ENCODE measurements around the gene C1orf159.
A peak's percentile ranks its signal among the peaks of the same experiment; 100 is the strongest.

Gene C1orf159

DNA sequence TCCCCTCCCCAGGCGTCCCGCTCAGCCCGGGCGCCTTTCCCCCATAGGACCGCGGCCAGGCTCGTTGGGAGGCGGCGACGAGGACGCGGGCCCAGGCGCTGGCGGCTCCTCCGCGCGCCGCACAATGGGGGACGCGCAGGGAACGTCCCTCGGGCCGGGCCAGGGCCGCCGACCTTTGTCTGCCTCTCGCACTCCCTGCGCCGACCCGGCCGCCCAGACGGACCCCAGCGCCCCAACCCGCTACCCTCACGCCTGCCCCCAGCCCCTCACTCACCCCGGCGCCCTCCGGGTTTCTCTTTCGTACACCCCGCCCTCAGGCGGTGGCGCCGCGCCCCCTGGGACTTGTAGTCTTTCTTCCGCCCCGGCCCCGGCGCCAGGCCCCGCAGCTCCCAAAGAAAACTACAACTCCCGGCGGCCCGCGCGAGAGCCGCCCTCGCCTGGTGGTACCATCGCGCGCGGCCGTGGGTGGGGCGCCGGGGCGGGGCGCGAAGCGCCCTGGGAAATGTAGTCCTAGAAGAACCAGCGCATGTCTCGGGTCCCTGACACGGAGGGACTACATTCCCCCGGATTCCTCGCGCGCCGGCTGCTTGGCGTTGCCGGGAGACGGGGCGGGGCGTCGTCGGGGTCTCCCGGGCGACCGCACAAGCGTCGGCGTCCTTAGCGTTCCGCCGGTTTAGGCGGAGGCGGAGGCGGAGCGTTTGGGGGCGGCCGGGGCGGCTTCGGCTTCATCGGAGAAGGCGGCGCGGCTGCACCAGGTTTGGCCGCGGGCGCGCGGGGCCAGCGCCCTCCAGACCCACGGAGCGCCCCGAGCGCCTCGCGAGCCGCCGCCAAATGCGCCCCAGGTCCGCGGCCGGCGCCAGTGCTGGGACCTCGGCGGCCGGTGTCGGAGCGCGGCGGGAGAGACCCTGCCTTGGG is at the start of gene C1orf159 (continued):
- TF ChIP-seq, protein P1, sequence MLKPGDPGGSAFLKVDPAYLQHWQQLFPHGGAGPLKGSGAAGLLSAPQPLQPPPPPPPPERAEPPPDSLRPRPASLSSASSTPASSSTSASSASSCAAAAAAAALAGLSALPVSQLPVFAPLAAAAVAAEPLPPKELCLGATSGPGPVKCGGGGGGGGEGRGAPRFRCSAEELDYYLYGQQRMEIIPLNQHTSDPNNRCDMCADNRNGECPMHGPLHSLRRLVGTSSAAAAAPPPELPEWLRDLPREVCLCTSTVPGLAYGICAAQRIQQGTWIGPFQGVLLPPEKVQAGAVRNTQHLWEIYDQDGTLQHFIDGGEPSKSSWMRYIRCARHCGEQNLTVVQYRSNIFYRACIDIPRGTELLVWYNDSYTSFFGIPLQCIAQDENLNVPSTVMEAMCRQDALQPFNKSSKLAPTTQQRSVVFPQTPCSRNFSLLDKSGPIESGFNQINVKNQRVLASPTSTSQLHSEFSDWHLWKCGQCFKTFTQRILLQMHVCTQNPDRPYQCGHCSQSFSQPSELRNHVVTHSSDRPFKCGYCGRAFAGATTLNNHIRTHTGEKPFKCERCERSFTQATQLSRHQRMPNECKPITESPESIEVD (tag by site-specific recombination; IDR thresholded peaks at IDR 0.05): no peak
- no peak for TF ChIP-seq ZNF701 (tag by site-specific recombination; IDR thresholded peaks at IDR 0.05)
- TF ChIP-seq ZBTB10 (tag by site-specific recombination; IDR thresholded peaks at IDR 0.05): peak; percentile 93
- no peak for TF ChIP-seq HOXC10 (CRISPR knock-in tag; IDR thresholded peaks at IDR 0.05)
- TF ChIP-seq ZNF274 (IDR thresholded peaks at IDR 0.05; ENCODE audit: low read length): no peak
- no peak for TF ChIP-seq ZNF274 (tag by site-specific recombination; IDR thresholded peaks at IDR 0.05; ENCODE audit: borderline replicate concordance)
- no peak for TF ChIP-seq ZNF510 (tag by site-specific recombination; IDR thresholded peaks at IDR 0.05; ENCODE audit: insufficient replicate concordance)
- no peak for TF ChIP-seq ZNF2 (tag by site-specific recombination; IDR thresholded peaks at IDR 0.05)
- TF ChIP-seq GLIS2 (tag by site-specific recombination; IDR thresholded peaks at IDR 0.05): peak; percentile 90
- no peak for TF ChIP-seq ZNF596 (tag by site-specific recombination; IDR thresholded peaks at IDR 0.05)
- TF ChIP-seq RBAK (tag by site-specific recombination; IDR thresholded peaks at IDR 0.05): no peak
- no peak for TF ChIP-seq ZSCAN5A (tag by site-specific recombination; IDR thresholded peaks at IDR 0.05)
- TF ChIP-seq ZNF426 (tag by site-specific recombination; IDR thresholded peaks at IDR 0.05): no peak
- TF ChIP-seq, protein P2, sequence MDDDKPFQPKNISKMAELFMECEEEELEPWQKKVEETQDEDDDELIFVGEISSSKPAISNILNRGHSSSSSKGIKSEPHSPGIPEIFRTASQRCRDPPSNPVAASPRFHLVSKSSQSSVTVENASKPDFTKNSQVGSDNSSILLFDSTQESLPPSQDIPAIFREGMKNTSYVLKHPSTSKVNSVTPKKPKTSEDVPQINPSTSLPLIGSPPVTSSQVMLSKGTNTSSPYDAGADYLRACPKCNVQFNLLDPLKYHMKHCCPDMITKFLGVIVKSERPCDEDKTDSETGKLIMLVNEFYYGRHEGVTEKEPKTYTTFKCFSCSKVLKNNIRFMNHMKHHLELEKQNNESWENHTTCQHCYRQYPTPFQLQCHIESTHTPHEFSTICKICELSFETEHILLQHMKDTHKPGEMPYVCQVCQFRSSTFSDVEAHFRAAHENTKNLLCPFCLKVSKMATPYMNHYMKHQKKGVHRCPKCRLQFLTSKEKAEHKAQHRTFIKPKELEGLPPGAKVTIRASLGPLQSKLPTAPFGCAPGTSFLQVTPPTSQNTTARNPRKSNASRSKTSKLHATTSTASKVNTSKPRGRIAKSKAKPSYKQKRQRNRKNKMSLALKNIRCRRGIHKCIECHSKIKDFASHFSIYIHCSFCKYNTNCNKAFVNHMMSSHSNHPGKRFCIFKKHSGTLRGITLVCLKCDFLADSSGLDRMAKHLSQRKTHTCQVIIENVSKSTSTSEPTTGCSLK (tag by site-specific recombination; IDR thresholded peaks at IDR 0.05): no peak
- peak; percentile 99 for TF ChIP-seq ZNF76 (tag by site-specific recombination; IDR thresholded peaks at IDR 0.05; ENCODE audit: borderline replicate concordance, low read depth)
- TF ChIP-seq, protein P3, sequence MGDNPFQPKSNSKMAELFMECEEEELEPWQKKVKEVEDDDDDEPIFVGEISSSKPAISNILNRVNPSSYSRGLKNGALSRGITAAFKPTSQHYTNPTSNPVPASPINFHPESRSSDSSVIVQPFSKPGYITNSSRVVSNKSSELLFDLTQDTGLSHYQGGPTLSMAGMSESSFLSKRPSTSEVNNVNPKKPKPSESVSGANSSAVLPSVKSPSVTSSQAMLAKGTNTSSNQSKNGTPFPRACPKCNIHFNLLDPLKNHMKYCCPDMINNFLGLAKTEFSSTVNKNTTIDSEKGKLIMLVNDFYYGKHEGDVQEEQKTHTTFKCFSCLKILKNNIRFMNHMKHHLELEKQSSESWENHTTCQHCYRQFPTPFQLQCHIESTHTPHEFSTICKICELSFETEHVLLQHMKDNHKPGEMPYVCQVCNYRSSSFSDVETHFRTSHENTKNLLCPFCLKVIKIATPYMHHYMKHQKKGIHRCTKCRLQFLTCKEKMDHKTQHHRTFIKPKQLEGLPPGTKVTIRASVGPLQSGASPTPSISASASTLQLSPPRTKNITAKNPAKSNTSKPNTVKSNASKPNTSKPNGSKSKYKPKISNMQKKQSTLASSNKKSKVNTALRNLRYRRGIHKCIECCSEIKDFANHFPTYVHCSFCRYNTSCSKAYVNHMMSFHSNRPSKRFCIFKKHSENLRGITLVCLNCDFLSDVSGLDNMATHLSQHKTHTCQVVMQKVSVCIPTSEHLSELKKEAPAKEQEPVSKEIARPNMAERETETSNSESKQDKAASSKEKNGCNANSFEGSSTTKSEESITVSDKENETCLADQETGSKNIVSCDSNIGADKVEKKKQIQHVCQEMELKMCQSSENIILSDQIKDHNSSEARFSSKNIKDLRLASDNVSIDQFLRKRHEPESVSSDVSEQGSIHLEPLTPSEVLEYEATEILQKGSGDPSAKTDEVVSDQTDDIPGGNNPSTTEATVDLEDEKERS (tag by site-specific recombination; IDR thresholded peaks at IDR 0.05): no peak
- no peak for TF ChIP-seq ZNF514 (tag by site-specific recombination; IDR thresholded peaks at IDR 0.05)
- TF ChIP-seq ZNF473 (tag by site-specific recombination; IDR thresholded peaks at IDR 0.05): no peak
- TF ChIP-seq ELK4 (IDR thresholded peaks at IDR 0.05; ENCODE audit: borderline replicate concordance, low read depth, low read length): no peak
- TF ChIP-seq ZNF549 (tag by site-specific recombination; IDR thresholded peaks at IDR 0.05): no peak
- TF ChIP-seq ZNF140 (tag by site-specific recombination; IDR thresholded peaks at IDR 0.05): no peak
- no peak for TF ChIP-seq ZNF138 (tag by site-specific recombination; IDR thresholded peaks at IDR 0.05; ENCODE audit: borderline replicate concordance)
- TF ChIP-seq MZF1 (tag by site-specific recombination; IDR thresholded peaks at IDR 0.05; ENCODE audit: borderline replicate concordance): no peak
- TF ChIP-seq ZNF10 (tag by site-specific recombination; IDR thresholded peaks at IDR 0.05): 0 out of 2 replicates have a peak, but pooled peaks have one; percentile 37
- no peak for TF ChIP-seq ZNF121 (tag by site-specific recombination; IDR thresholded peaks at IDR 0.05)
- no peak for TF ChIP-seq ZNF239 (tag by site-specific recombination; IDR thresholded peaks at IDR 0.05)
- TF ChIP-seq ZNF335 (tag by site-specific recombination; conservative IDR thresholded peaks at IDR 0.05): peak; percentile 97
